Ascending aorta (tissue), 2 donors: ENCODE results near the gene PDE10A. TPM values are rescaled to one million over a fixed set of nuclear protein-coding genes. Genes with fewer than 3 reads are reported as not detected.

Experiments
- DNase-seq, 2 donors: peaks; one replicate each; pipeline ENCODE4 v3.0.0-alpha.2; 2019; ENCODE audit warnings: low spot score in 2 of 2
- H3K27ac ChIP-seq, 2 donors: fragments of 200-600 bp; sonication (generic); one replicate each; pipeline ENCODE4 v1.5.1; 2016 to 2017; ENCODE audit warnings: mild to moderate bottlenecking in 1 of 2
- H3K27me3 ChIP-seq: fragments of 200-600 bp; sonication (generic); one replicate; pipeline ENCODE4 v1.5.1; 2017
- H3K36me3 ChIP-seq, 2 donors: fragments of 200-600 bp; sonication (generic); one replicate each; pipeline ENCODE4 v1.5.1; 2016
- H3K4me1 ChIP-seq, 2 donors: fragments of 200-600 bp; sonication (generic); one replicate each; pipeline ENCODE4 v1.5.1; 2016 to 2017; ENCODE audit warnings: mild to moderate bottlenecking in 1 of 2
- H3K4me3 ChIP-seq, 2 donors: fragments of 200-600 bp; sonication (generic); one replicate each; pipeline ENCODE4 v1.5.1; 2016 to 2017; ENCODE audit warnings: mild to moderate bottlenecking in 1 of 2
- H3K9me3 ChIP-seq, 2 donors: fragments of 200-600 bp; sonication (generic); one replicate each; pipeline ENCODE4 v1.5.1; 2016
- CTCF ChIP-seq, 3 experiments: fragments of 200-600 bp in 2 of 3; fragments of 450-650 bp in 1 of 3; sonication (generic) in 2 of 3; IDR thresholded peaks; one replicate each; pipeline ENCODE4 v1.5.1; 2016 to 2019; ENCODE audit warnings: antibody characterized with exemption in 3 of 3, mild to moderate bottlenecking in 1 of 3, moderate library complexity in 1 of 3
- intact Hi-C: fragments of 100-400 bp; cut with DNase I; formaldehyde crosslinking; loops from one replicate; pipeline ENCODE4 v1.15.1; 2023
- total RNA-seq: library from RNA; depleted of rRNA; stranded (reverse); fragments of >200 nt; gene quantifications from one replicate; pipeline ENCODE4 v1.1.0, GENCODE V29; 2016

The PDE10A gene
- total RNA-seq, 1 donor from 2014 or later, result 2.0 TPM

- intact Hi-C loops, result no loop called here
- no peak for DNase-seq
- no peak for TF ChIP-seq CTCF (IDR thresholded peaks at IDR 0.05)
- Histone ChIP-seq H3K9me3 (no peaks in the 10 kb centered on the region), H3K4me3 (no peak overlapping the region), H3K27me3 (no peaks in the 10 kb centered on the region), H3K4me1 (no peaks in the 10 kb centered on the region), H3K36me3 (no peaks in the 10 kb centered on the region), H3K27ac (no peak overlapping the region)
These were observed 364.6 kb downstream of the PDE10A start for GRCh38 chr6:165298402-165298801.

- Histone ChIP-seq H3K9me3 (no peaks in the 10 kb centered on the region), H3K4me3 (no peak overlapping the region), H3K27ac (no peak overlapping the region), H3K4me1 (no peaks in the 10 kb centered on the region), H3K27me3 (no peaks in the 10 kb centered on the region), H3K36me3 (no peaks in the 10 kb centered on the region)
- intact Hi-C loops, result no loop called here
- TF ChIP-seq CTCF (IDR thresholded peaks at IDR 0.05), result no peak
- DNase-seq, result no peak
These were observed 370.4 kb downstream of the PDE10A start for GRCh38 chr6:165292657-165293056.
